Nephron progenitor cell (in vitro differentiated cells): ENCODE results near the gene AGBL4.

Experiments used
- DNase-seq: peaks from one replicate; pipeline ENCODE4 v3.0.0; 2021
- H3K27ac Mint-ChIP-seq: 2 replicates; pipeline ENCODE4 v1.8.0; 2021; ENCODE audit warnings: mild to moderate bottlenecking, moderate library complexity, mixed read lengths
- H3K27me3 Mint-ChIP-seq: 2 replicates; pipeline ENCODE4 v1.8.0; 2021; ENCODE audit warnings: mild to moderate bottlenecking, low read depth, mixed read lengths; ENCODE audit not compliant: poor library complexity
- H3K36me3 Mint-ChIP-seq: 2 replicates; pipeline ENCODE4 v1.8.0; 2021; ENCODE audit warnings: low read depth, mixed read lengths
- H3K4me1 Mint-ChIP-seq: 2 replicates; pipeline ENCODE4 v1.8.0; 2021; ENCODE audit warnings: mixed read lengths
- H3K4me3 Mint-ChIP-seq: 2 replicates; pipeline ENCODE4 v1.8.0; 2021; ENCODE audit warnings: mild to moderate bottlenecking, moderate library complexity, mixed read lengths
- H3K9me3 Mint-ChIP-seq: 2 replicates; pipeline ENCODE4 v1.8.0; 2021; ENCODE audit warnings: mild to moderate bottlenecking, moderate library complexity, mixed read lengths
- TF ChIP-seq, protein P1 (sequence below): fragments of 200-600 bp; sonication (generic); IDR thresholded peaks from 2 replicates; pipeline ENCODE4 v1.5.0; 2021; ENCODE audit warnings: antibody characterized with exemption

Gene AGBL4

DNA sequence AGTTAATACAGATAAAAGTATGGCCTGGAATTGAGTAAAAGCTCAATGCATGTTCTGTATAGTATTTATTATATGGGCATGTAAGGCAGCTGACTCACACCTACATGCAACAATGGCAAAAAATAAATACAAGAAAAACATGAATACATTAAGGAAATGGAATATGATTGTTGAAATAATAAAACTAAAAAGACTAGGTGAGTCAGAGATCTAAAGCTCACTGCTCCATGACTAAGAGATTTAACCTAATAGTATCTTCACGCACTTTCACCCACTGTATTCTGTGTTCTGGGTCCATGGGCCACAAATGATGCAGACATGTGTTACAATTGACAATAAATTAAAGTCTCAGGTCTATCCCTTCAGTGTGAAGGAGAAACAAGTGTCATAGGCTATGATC is 607.0 kb downstream of the AGBL4 start:
- DNase-seq, result no peak
- peaks cover 71% of the 10 kb centered on the region for H3K9me3 Mint-ChIP-seq
- H3K4me1 Mint-ChIP-seq, result no peaks in the 10 kb centered on the region
- H3K4me3 Mint-ChIP-seq, result no peak overlapping the region
- no peaks in the 10 kb centered on the region for H3K27me3 Mint-ChIP-seq
- TF ChIP-seq, protein P1, sequence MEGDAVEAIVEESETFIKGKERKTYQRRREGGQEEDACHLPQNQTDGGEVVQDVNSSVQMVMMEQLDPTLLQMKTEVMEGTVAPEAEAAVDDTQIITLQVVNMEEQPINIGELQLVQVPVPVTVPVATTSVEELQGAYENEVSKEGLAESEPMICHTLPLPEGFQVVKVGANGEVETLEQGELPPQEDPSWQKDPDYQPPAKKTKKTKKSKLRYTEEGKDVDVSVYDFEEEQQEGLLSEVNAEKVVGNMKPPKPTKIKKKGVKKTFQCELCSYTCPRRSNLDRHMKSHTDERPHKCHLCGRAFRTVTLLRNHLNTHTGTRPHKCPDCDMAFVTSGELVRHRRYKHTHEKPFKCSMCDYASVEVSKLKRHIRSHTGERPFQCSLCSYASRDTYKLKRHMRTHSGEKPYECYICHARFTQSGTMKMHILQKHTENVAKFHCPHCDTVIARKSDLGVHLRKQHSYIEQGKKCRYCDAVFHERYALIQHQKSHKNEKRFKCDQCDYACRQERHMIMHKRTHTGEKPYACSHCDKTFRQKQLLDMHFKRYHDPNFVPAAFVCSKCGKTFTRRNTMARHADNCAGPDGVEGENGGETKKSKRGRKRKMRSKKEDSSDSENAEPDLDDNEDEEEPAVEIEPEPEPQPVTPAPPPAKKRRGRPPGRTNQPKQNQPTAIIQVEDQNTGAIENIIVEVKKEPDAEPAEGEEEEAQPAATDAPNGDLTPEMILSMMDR, result no peak
- H3K36me3 Mint-ChIP-seq, result no peaks in the 10 kb centered on the region
- no peak overlapping the region for H3K27ac Mint-ChIP-seq

DNA sequence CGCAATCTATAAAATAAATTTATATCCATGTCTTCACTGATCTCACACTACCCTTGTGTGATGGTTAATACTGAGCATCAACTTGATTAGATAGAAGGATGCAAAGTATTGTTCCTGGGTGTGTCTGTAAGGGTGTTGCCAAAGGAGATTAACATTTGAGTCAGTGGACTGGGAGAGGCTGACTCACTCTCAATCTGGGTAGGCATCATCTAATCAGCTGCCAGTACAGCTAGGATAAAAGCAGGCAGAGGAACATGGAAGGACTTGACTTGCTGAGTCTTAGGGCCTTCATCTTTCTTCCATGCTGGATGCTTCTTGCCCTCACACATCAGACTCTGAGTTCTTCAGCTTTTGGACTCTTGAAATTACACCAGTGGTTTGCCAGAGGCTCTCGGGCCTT is 615.4 kb downstream of the AGBL4 start:
- TF ChIP-seq, protein P1, result no peak
- Mint-ChIP-seq H3K27ac (no peak overlapping the region), H3K27me3 (no peaks in the 10 kb centered on the region), H3K9me3 (peaks cover 75% of the 10 kb centered on the region), H3K4me3 (no peak overlapping the region), H3K36me3 (no peaks in the 10 kb centered on the region), H3K4me1 (no peaks in the 10 kb centered on the region)
- DNase-seq, result no peak

DNA sequence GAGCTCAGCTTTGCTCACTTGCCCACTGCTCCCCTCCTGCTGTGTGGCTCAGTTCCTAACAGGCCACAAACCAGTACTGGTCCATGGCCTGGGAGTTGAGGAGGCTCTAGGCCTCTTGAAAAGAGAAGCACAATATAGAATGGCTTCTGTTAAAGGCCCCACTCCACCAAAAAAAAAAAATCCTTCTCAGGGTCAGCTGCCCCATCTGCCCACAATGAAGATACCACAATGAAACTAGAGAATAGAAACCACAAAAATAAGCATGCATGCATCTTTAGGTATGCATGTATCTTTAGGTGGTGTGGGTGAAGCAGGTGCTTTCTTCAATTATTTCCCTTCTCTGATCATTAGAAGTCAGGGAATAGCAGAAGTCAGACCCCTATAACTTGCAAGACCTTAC is 626.7 kb downstream of the AGBL4 start:
- Mint-ChIP-seq H3K27ac (no peak overlapping the region), H3K27me3 (no peaks in the 10 kb centered on the region), H3K36me3 (no peaks in the 10 kb centered on the region), H3K9me3 (peaks cover 70% of the 10 kb centered on the region), H3K4me3 (no peak overlapping the region), H3K4me1 (no peaks in the 10 kb centered on the region)
- DNase-seq, result no peak
- TF ChIP-seq, protein P1, result no peak

DNA sequence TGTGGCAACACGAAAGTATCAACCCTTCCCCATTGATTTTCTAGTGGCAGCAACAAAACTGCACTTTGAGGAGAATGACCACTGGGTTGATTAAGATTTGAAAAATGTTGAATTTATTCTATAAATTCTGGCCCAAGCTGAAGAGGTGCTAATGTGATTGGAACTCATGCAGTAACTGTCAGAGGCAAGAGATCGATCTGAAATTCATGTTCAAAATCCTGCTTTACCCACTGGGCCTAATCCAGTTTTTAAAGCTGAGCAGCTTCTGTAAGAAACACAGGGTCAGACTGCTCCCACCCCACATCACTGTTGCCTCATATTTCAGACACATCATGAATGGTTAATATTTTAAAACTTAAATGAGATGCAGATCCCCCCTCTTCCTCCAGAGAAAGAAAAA is 629.6 kb downstream of the AGBL4 start:
- H3K4me1 Mint-ChIP-seq, result no peaks in the 10 kb centered on the region
- no peaks in the 10 kb centered on the region for H3K27me3 Mint-ChIP-seq

DNA sequence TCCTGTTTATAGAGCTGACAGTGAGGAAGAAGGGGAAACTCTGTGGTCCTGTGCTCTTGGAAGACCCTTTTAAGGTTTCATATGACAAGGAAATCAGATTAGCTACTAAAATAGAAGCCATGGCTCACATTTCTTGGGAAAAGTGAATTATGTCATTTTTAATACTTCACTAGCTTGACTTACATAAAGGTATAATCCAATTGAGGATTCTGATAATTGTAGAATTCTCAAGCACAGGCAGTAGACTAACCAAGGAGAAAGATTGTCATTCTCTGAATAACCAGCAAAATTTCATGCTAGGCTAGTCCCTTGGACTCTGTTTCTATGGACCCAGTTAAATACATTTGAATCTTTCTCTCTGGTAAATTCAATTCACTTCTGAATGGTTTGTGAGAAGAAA is 634.1 kb downstream of the AGBL4 start:
- DNase-seq, result no peak
- TF ChIP-seq, protein P1, result no peak
- Mint-ChIP-seq H3K9me3 (peaks cover 65% of the 10 kb centered on the region), H3K36me3 (no peaks in the 10 kb centered on the region), H3K4me1 (no peaks in the 10 kb centered on the region), H3K27ac (no peak overlapping the region), H3K27me3 (no peaks in the 10 kb centered on the region), H3K4me3 (no peak overlapping the region)

More for the DNA sequence above, 629.6 kb downstream of the AGBL4 start:
- H3K36me3 Mint-ChIP-seq, result no peaks in the 10 kb centered on the region
- no peak overlapping the region for H3K4me3 Mint-ChIP-seq
- TF ChIP-seq, protein P1, result no peak
- DNase-seq, result no peak
- no peak overlapping the region for H3K27ac Mint-ChIP-seq
- H3K9me3 Mint-ChIP-seq, result peaks cover 60% of the 10 kb centered on the region

DNA sequence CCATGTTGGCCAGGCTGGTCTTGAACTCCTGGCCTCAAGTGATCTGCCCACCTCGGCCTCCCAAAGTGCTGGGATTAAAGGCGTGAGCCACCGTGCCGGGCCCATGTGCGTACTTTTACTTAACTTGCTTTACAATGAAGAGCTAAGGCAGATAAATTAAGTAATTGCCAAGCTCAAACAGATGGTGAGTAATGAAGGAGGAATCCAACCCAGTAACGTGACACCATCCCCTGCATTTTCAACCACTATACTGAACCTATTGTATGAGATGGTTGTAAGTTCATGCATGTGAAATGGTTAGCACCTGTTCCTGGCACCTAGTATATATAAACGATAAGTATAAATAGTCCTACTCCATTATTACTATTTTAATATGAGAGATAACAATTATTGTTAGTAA is 659.1 kb downstream of the AGBL4 start:
- TF ChIP-seq, protein P1, result no peak
- no peak overlapping the region for H3K4me3 Mint-ChIP-seq
- H3K9me3 Mint-ChIP-seq, result peaks cover 62% of the 10 kb centered on the region

More for the DNA sequence above, 659.1 kb downstream of the AGBL4 start:
- H3K4me1 Mint-ChIP-seq, result no peaks in the 10 kb centered on the region
- H3K36me3 Mint-ChIP-seq, result no peaks in the 10 kb centered on the region
- H3K27ac Mint-ChIP-seq, result no peak overlapping the region
- H3K27me3 Mint-ChIP-seq, result no peaks in the 10 kb centered on the region
- no peak for DNase-seq
